HepG2 (cell line): Measurements from ENCODE around the gene ZBP1. TPM values are rescaled to one million over a fixed set of nuclear protein-coding genes. Genes with fewer than 3 reads are reported as not detected.

ENCODE experiments used
- ADNP ChIP-seq: sonication (generic); formaldehyde crosslinking; IDR thresholded peaks from 2 replicates; pipeline ENCODE4 v1.4.0; 2020; ENCODE audit warnings: missing genetic modification reagents
- BCL6 ChIP-seq: IDR thresholded peaks from 2 replicates; pipeline ENCODE4 v1.6.1; 2016; ENCODE audit warnings: missing genetic modification reagents, missing compliant biosample characterization
- DMTF1 ChIP-seq: sonication (generic); formaldehyde crosslinking; IDR thresholded peaks from 2 replicates; pipeline ENCODE4 v1.4.0; 2020; ENCODE audit warnings: mild to moderate bottlenecking, missing genetic modification reagents
- ONECUT2 ChIP-seq: sonication (generic); formaldehyde crosslinking; IDR thresholded peaks from 2 replicates; pipeline ENCODE4 v1.4.0; 2020; ENCODE audit warnings: missing genetic modification reagents
- POGK ChIP-seq: sonication (generic); formaldehyde crosslinking; conservative IDR thresholded peaks from 2 replicates; pipeline ENCODE4 v1.8.0; 2022; ENCODE audit warnings: mild to moderate bottlenecking, moderate library complexity, missing genetic modification reagents
- SATB2 ChIP-seq: sonication (generic); formaldehyde crosslinking; IDR thresholded peaks from 2 replicates; pipeline ENCODE4 v1.5.0; 2020; ENCODE audit warnings: missing genetic modification reagents
- SIX4 ChIP-seq: sonication (generic); formaldehyde crosslinking; IDR thresholded peaks from 2 replicates; pipeline ENCODE4 v1.4.0; 2020; ENCODE audit warnings: missing genetic modification reagents
- SMAD1 ChIP-seq: sonication (generic); formaldehyde crosslinking; IDR thresholded peaks from 2 replicates; pipeline ENCODE4 v1.4.0; 2020; ENCODE audit warnings: missing genetic modification reagents, low read depth, mild to moderate bottlenecking, borderline replicate concordance
- SMAD3 ChIP-seq: sonication (generic); formaldehyde crosslinking; IDR thresholded peaks from 2 replicates; pipeline ENCODE4 v1.4.0; 2020; ENCODE audit warnings: missing genetic modification reagents
- SNAI1 ChIP-seq: sonication (generic); formaldehyde crosslinking; IDR thresholded peaks from 2 replicates; pipeline ENCODE4 v1.5.0; 2020; ENCODE audit warnings: mild to moderate bottlenecking, missing genetic modification reagents, borderline replicate concordance
- TP53 ChIP-seq: sonication (generic); formaldehyde crosslinking; conservative IDR thresholded peaks from 2 replicates; pipeline ENCODE4 v1.4.0; 2020; ENCODE audit warnings: missing genetic modification reagents
- XBP1 ChIP-seq: sonication (generic); formaldehyde crosslinking; IDR thresholded peaks from 2 replicates; pipeline ENCODE4 v1.5.0; 2020; ENCODE audit warnings: missing genetic modification reagents
- ZFYVE20 ChIP-seq: sonication (generic); formaldehyde crosslinking; IDR thresholded peaks from 2 replicates; pipeline ENCODE4 v1.8.0; 2023; ENCODE audit warnings: low read depth, mild to moderate bottlenecking, moderate library complexity, missing genetic modification reagents, borderline replicate concordance
- ZNF20 ChIP-seq: sonication (generic); formaldehyde crosslinking; IDR thresholded peaks from 2 replicates; pipeline ENCODE4 v1.4.0; 2020; ENCODE audit warnings: mild to moderate bottlenecking, moderate library complexity, missing genetic modification reagents
- ZNF207 ChIP-seq: fragments of 450-650 bp; IDR thresholded peaks from 2 replicates; pipeline ENCODE4 v1.6.1; 2016; ENCODE audit warnings: antibody characterized with exemption, borderline replicate concordance
- ZNF570 ChIP-seq: sonication (generic); formaldehyde crosslinking; IDR thresholded peaks from 2 replicates; pipeline ENCODE4 v1.4.0; 2020; ENCODE audit warnings: mild to moderate bottlenecking, missing genetic modification reagents, borderline replicate concordance
- ZNF607 ChIP-seq: sonication (generic); formaldehyde crosslinking; IDR thresholded peaks from 2 replicates; pipeline ENCODE4 v1.5.1; 2020; ENCODE audit warnings: missing genetic modification reagents, mild to moderate bottlenecking, borderline replicate concordance
- ZNF7 ChIP-seq: IDR thresholded peaks from 2 replicates; pipeline ENCODE4 v1.6.1; 2016; ENCODE audit warnings: missing biosample characterization, missing genetic modification reagents
- ZNF768 ChIP-seq: sonication (generic); formaldehyde crosslinking; IDR thresholded peaks from 2 replicates; pipeline ENCODE4 v1.4.0; 2020; ENCODE audit warnings: missing genetic modification reagents
- ZNF776 ChIP-seq: sonication (generic); formaldehyde crosslinking; IDR thresholded peaks from 2 replicates; pipeline ENCODE4 v1.4.0; 2020; ENCODE audit warnings: mild to moderate bottlenecking, missing genetic modification reagents
- polyA plus RNA-seq, 8 experiments: library from polyadenylated mRNA; depleted of rRNA in 3 of 8; stranded (reverse) in 7 of 8; unstranded in 1 of 8; fragments of >200 nt; fragmentation: Illumina TruSeq in 4 of 8; extraction: Trizol in 4 of 8; gene quantifications; 2 replicates each; pipeline versions ENCODE4 v1.2.1 to v1.2.3, GENCODE V29; 2011 to 2016; ENCODE audit warnings: low read depth in 4 of 8, missing spikeins in 1 of 8, mixed read lengths in 1 of 8; ENCODE audit not compliant: insufficient read depth in 1 of 8
- total RNA-seq, 5 experiments: library from RNA; depleted of rRNA; stranded (reverse); fragments of >200 nt; fragmentation: Illumina TruSeq; extraction: Trizol; gene quantifications; 2 replicates each; pipeline ENCODE4 v1.2.3, GENCODE V29; 2016; ENCODE audit warnings: low read depth in 1 of 5
- TF ChIP-seq, protein P1 (sequence below): sonication (generic); formaldehyde crosslinking; IDR thresholded peaks from 2 replicates; pipeline ENCODE4 v1.4.0; 2020; ENCODE audit warnings: low read depth, missing genetic modification reagents

The ZBP1 gene
- total and polyA plus RNA-seq, 2 of the 13 experiments (the other 11 are each of a cell fraction or from before 2014, with no cell fraction given) = not detected

DNA sequence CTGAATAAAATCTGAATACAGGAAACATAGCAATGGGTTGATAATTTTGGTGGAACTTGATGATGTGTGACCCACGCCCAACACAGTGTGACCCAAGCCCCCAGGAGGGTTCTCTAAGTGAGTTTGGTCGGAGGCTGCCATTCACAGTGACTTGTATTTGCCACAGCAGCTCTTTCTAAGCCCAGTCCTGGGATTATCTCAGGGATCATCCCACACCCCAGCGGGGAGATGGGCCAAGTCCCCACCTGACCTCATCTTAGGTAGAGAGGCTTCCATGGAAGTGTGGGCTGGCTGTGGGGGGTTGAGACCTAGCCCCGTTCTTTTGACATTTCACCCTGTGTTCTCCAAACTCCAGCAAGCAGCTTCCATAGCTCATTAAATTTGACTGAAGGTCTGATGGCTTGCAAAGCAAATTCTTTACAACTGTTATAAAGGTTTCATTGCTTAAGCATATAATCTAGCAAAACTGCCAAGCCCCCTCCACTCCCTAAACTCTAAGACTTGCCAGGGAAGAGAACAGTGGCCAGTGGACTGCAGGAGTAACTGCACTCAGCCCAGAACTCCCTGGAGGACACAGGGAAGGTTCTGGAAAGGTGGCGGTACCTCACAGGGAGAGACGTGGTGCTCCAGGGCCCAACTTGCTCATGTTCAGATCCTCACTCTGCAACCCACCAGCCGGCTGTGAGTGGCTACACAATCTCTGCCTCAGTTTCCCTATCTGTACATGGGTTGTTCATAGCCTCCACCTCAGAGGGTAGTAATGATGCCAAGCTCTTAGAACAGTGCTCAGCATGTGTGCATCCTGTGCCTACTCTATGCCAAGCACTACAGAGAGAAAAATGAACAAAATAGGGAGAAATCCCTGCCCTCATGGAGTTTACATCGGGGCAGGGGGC is 60.3 kb downstream of the ZBP1 start (continued):
- TF ChIP-seq, protein P1, sequence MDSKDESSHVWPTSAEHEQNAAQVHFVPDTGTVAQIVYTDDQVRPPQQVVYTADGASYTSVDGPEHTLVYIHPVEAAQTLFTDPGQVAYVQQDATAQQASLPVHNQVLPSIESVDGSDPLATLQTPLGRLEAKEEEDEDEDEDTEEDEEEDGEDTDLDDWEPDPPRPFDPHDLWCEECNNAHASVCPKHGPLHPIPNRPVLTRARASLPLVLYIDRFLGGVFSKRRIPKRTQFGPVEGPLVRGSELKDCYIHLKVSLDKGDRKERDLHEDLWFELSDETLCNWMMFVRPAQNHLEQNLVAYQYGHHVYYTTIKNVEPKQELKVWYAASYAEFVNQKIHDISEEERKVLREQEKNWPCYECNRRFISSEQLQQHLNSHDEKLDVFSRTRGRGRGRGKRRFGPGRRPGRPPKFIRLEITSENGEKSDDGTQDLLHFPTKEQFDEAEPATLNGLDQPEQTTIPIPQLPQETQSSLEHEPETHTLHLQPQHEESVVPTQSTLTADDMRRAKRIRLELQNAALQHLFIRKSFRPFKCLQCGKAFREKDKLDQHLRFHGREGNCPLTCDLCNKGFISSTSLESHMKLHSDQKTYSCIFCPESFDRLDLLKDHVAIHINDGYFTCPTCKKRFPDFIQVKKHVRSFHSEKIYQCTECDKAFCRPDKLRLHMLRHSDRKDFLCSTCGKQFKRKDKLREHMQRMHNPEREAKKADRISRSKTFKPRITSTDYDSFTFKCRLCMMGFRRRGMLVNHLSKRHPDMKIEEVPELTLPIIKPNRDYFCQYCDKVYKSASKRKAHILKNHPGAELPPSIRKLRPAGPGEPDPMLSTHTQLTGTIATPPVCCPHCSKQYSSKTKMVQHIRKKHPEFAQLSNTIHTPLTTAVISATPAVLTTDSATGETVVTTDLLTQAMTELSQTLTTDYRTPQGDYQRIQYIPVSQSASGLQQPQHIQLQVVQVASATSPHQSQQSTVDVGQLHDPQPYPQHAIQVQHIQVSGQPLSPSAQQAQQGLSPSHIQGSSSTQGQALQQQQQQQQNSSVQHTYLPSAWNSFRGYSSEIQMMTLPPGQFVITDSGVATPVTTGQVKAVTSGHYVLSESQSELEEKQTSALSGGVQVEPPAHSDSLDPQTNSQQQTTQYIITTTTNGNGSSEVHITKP = no peak
- TF ChIP-seq ZNF607 (CRISPR knock-in tag) (0 out of 2 replicates have a peak, but pooled peaks have one; percentile 14), SMAD1 (CRISPR knock-in tag) (0 out of 2 replicates have a peak, but pooled peaks have one; percentile 23), ADNP (CRISPR knock-in tag) (peak; percentile 58; the same call in 1 of the 2 replicates), BCL6 (no peak), SNAI1 (0 out of 2 replicates have a peak, but pooled peaks have one; percentile 69), POGK (CRISPR knock-in tag) (peak; percentile 100), DMTF1 (0 out of 2 replicates have a peak, but pooled peaks have one; percentile 28), ZFYVE20 (CRISPR knock-in tag) (peak; percentile 31; the same call in 1 of the 2 replicates), SATB2 (CRISPR knock-in tag) (no peak), SIX4 (CRISPR knock-in tag) (no peak), TP53 (no peak), SMAD3 (no peak), ONECUT2 (no peak), ZNF768 (no peak), ZNF776 (CRISPR knock-in tag) (0 out of 2 replicates have a peak, but pooled peaks have one; percentile 36), ZNF207 (no peak), ZNF570 (CRISPR knock-in tag) (no peak), ZNF7 (peak; percentile 30; the same call in 1 of the 2 replicates), ZNF20 (CRISPR knock-in tag) (no peak), XBP1 (CRISPR knock-in tag) (no peak)
